NCI-H1105 treated with DMSO at 0.1 percent for 48 hours (cell line): ENCODE measurements around the gene APH1B.

Source experiments
- DNase-seq: peaks from one replicate; lab custom pipeline; 2025; lab: John Stamatoyannopoulos, UW

Gene APH1B

GRCh38 chr15:63353261-63353660 lies 75.9 kb downstream of the APH1B start:
- DNase-seq: no peak

DNA sequence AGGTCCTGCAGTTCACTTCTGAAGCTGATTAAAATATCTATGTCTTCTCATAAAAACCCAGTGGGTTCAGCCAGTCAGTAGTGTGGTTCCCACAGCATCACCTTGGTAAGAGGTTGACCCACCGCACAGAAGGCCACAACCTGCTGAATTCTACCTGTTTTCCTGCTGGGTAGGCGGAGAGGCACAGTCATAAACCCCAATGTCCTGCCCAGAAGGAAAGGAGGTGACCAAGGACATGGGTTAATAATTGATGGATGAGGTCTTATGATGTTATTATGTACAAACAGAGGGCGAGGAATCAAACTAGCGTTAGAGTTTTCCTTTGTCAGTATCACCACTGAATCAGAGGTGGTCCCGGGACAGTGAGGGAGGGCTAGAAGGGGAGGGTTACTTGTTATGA lies 76.5 kb downstream of the APH1B start:
- no peak for DNase-seq

DNA sequence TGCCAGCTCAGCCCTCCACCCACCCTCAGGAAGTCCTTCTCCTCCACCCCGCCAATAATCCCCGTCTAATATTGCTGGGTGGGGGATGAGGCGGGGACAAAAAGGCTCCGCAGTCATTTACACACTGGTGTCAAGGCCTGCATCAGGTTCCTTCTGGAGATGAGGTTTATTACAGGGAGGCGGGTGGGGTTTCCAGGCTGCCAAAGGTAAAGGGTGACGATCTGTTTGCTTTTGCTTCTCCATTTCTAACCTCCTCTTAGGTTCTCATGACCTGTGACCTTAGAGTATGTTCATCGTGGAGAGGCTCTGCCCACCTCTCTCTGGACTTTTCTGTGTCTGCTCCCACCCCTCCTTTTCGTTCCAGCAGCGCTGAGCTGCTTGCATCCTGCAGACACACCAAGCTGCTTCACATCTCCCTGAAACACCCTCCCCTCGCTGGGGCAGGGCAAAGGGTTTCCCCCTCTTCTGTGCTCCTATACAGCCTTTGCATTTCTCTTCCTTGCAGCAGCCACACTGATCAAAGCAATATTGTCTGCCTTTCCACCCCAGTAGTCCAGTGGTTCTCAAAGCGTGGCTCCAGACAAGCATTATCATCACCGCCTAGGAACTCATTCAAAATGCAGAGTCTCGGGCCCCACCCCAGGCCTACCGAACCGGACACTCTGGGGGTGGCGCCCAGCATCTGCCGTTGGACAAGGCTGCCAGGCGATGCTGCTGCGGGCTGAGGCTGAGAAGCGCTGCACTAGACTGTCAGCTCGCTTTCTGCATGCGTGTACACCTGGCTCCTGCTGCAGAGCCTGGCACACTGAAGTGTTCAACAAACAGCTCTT lies 77.6 kb downstream of the APH1B start:
- no peak for DNase-seq

DNA sequence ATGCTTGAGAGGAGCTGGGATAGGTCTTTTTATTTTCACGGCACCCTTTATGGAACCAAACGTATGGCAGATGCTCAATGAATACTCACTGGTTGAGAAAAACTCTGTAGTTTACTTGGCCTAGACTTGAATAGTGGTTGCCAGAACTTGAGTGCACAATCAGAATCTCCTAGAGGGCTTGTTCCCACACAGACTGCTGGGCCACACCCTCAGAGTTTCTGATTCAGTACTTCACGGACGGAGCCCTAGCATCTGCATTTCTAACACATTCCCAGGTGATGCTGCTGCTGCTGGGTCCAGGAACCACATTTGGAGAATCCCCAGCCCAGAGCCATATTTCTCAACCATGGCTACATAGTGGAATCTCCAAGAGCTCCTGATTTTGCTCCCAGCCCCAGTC lies 79.7 kb downstream of the APH1B start:
- no peak for DNase-seq

- DNase-seq: no peak
Observed at GRCh38 chr15:63357731-63358130, 80.3 kb downstream of the APH1B start.

GRCh38 chr15:63358241-63359029 lies 81.0 kb downstream of the APH1B start:
- DNase-seq: no peak
